KOPT-K1 (cell line): ENCODE data around the gene ELMO2.

ENCODE experiments used
- H3K27ac ChIP-seq: fragments of 200-600 bp; sonication (generic); 2 replicates; pipeline ENCODE4 v1.5.1; 2016; ENCODE audit warnings: antibody characterized with exemption, mild to moderate bottlenecking, low read depth, low read length; ENCODE audit not compliant: poor library complexity, severe bottlenecking
- H3K36me3 ChIP-seq: fragments of 200-600 bp; sonication (generic); 2 replicates; pipeline ENCODE4 v1.5.1; 2017; ENCODE audit warnings: antibody characterized with exemption, mild to moderate bottlenecking, low read length, moderate library complexity; ENCODE audit not compliant: insufficient read depth
- H3K9me3 ChIP-seq: fragments of 200-600 bp; sonication (generic); 2 replicates; pipeline ENCODE4 v1.5.1; 2017; ENCODE audit warnings: antibody characterized with exemption, low read length, mild to moderate bottlenecking; ENCODE audit not compliant: insufficient read depth, poor library complexity, severe bottlenecking

ELMO2 gene

GRCh38 chr20:46343348-46343974, 63.0 kb downstream of the ELMO2 start:
- Histone ChIP-seq H3K36me3 (no peaks in the 10 kb centered on the region), H3K27ac (no peak overlapping the region), H3K9me3 (no peaks in the 10 kb centered on the region)

DNA sequence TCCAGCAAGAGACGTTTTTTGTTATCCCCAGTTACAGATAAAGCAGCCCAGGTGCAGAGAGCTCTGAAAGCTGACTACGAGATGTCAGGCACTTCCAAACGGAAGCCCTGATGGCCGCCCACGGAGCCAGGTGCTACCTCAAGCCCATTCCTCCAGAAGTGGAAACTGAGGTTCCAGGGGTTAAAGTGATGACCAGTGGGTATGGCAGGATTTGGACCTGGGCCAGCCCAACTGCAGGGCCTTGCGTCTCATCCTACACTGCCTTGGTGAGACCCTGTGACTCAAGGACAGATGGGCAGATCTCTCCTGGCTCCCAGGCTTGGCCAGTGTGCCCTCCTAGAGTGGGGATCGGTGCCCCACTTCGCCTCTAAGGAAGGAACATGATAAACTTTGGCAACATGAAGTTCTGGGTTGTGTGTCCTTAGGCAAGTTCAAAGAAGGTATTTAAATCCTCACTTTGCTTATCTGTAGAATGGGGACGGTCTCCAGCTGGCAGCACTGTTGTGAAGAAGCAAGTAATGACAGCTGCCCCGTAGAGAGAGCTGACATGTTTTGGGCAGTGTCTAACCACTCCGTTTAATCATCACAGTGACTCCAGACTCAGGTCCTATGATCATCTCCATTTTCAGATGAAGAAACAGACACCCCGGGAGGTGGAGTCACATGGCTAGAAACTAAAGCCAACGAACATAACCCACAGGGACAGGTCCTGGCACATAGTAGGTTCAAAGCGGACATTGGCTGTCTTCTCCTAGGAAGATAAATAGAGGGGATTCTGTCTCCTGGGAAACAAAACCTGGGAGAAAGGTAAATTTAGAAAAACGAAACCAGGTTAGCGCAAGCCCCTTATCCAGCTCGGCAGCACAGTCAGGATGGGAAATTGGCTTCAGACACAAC, 63.7 kb downstream of the ELMO2 start:
- Histone ChIP-seq H3K27ac (no peak overlapping the region), H3K36me3 (no peaks in the 10 kb centered on the region), H3K9me3 (no peaks in the 10 kb centered on the region)

- H3K27ac ChIP-seq: no peak overlapping the region
- H3K36me3 ChIP-seq: no peaks in the 10 kb centered on the region
These were observed 64.4 kb downstream of the ELMO2 start for GRCh38 chr20:46342010-46342378.

DNA sequence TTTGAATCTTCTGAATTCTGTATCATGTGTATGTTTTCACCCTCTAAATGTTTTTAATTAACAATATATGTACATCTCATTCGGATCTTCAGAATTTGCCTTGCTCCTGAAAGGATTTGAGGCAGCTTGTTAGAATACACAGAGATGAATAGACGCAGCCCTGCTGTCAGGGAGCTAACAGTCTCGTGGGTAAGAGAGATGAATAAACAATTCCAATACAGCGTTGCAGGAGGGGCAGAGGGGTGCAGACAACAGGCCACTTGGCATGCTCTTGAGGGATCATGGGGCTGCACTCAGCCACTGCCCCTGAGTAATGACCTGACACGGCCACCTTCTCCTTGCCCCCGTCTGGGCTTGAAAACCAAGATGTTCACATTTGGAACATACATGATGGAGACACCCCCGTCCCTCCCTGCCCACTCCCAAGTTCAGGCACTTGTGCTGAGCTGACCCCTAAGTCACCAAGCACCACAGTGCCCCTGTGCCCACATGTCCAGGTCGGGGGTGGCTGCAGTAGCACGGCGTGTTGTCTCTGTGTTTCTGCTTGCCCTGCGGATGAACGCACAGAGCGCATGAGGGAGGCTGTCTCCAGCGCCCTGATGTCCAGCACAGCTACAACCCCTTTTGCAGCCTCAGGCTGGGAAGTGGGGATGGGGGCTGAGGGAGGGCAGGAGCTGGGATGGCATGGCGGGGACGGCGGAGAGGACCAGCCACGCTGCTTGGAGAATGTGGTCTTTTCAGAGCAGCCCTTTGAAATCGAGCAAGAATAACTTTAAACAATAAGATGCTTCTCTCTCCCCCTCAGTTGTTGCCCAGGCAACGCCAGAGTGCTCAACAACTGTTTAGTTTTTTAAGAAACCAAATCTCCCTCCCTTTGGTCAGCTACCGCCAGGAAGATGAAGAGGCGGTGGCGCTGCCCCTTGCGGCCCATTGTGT, 65.1 kb downstream of the ELMO2 start:
- Histone ChIP-seq H3K36me3 (no peaks in the 10 kb centered on the region), H3K9me3 (no peaks in the 10 kb centered on the region), H3K27ac (no peak overlapping the region)

More at GRCh38 chr20:46342010-46342378, 64.4 kb downstream of the ELMO2 start:
- no peaks in the 10 kb centered on the region for H3K9me3 ChIP-seq

GRCh38 chr20:46339037-46339436, 67.4 kb downstream of the ELMO2 start:
- H3K9me3 ChIP-seq: no peaks in the 10 kb centered on the region
- H3K36me3 ChIP-seq: no peaks in the 10 kb centered on the region
- H3K27ac ChIP-seq: no peak overlapping the region

- no peak overlapping the region for H3K27ac ChIP-seq
- H3K36me3 ChIP-seq: no peaks in the 10 kb centered on the region
- H3K9me3 ChIP-seq: no peaks in the 10 kb centered on the region
These were observed 69.7 kb downstream of the ELMO2 start for GRCh38 chr20:46336735-46337134.

DNA sequence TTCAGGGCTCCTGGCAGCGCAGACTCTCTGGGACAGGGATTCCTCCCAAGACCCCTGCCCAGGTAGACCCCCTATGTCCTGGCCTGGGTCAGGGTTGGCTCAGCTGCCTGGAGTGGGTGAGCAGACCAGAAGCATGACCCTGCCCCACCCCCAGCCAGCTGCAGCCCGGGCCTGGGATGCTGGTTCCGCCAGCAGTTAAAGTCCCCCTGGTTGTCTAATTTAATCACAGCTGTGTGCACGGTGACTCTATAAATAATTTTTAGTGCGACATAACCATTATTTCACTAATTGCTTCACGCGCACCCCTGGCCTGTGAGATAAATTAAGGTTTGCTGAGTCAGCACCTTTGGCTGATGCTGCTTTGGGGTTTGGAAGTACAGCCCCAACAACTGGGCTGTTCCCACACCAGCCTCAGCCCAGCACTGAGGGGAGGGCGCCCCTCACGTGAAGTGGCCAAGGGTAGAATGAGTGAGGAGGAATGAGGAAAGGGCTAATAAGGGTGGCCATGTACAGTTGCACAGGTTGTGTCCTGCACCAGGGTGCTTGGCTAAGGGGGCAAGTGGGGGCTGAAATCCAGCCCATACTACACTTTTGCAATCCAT, 72.0 kb downstream of the ELMO2 start:
- no peaks in the 10 kb centered on the region for H3K9me3 ChIP-seq
- H3K27ac ChIP-seq: no peak overlapping the region
- H3K36me3 ChIP-seq: no peaks in the 10 kb centered on the region

GRCh38 chr20:46333161-46333991, 73.0 kb downstream of the ELMO2 start:
- H3K27ac ChIP-seq: no peak overlapping the region
- no peaks in the 10 kb centered on the region for H3K9me3 ChIP-seq
- no peaks in the 10 kb centered on the region for H3K36me3 ChIP-seq

GRCh38 chr20:46332373-46333160, 73.8 kb downstream of the ELMO2 start:
- H3K36me3 ChIP-seq: no peaks in the 10 kb centered on the region
- H3K27ac ChIP-seq: no peak overlapping the region
- no peaks in the 10 kb centered on the region for H3K9me3 ChIP-seq

GRCh38 chr20:46331611-46332361, 74.6 kb downstream of the ELMO2 start:
- Histone ChIP-seq H3K27ac (no peak overlapping the region), H3K36me3 (no peaks in the 10 kb centered on the region), H3K9me3 (no peaks in the 10 kb centered on the region)

- Histone ChIP-seq H3K36me3 (no peaks in the 10 kb centered on the region), H3K27ac (no peak overlapping the region), H3K9me3 (no peaks in the 10 kb centered on the region)
These were observed 75.5 kb downstream of the ELMO2 start for GRCh38 chr20:46330831-46331371.

DNA sequence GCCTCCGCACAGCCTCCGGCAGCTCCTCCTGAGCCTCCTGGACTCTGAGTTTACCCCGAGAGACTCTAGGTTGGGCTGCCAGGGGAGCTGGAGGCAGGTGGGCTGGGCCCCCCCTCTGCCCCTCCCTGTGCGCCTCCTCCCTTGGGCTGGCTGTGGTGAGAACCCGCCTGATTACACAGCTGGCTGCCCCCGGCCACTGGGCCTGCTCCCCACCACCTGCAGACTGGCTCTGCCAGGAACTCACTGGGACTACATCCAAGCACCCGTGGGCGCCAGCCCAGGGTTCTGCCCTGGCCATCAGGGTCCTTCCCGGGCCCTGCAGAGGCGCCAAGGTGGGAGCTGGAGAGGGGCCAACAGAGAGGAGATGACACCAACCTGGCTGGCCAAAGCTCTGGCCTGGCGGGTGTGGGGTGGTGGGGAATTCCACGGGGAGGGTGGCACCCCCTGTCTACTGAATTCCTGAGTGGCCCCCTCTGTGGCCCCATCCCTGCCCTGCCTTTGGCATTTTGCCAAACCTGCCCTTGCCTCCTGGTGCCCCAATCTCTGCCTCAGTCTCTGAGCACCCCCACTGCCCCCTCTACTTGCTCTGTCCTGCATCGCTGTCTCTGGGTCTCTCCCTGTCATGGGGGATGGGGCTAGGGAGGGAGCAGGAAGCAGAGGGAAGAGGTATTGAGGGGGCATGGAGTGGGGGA, 76.2 kb downstream of the ELMO2 start:
- Histone ChIP-seq H3K27ac (no peak overlapping the region), H3K9me3 (no peaks in the 10 kb centered on the region), H3K36me3 (no peaks in the 10 kb centered on the region)
